WTC11 (cell line): ENCODE data around the gene CRACR2B. TPM values are rescaled to one million over a fixed set of nuclear protein-coding genes. Genes with fewer than 3 reads are reported as not detected.

ENCODE experiments used
- ATAC-seq: fragments of 200-7000 bp; cut with Tn5 transposase; 2 replicates; pipeline ENCODE4 v1.10.0; 2021; ENCODE audit warnings: mild to moderate bottlenecking, moderate library complexity
- CTCF ChIA-PET: fragments of 300-600 bp; sonication (Branson Sonifier 250); formaldehyde crosslinking; loops from one replicate; lab custom pipeline; 2021; ENCODE audit warnings: antibody characterized with exemption; lab: Charles Lee
- POLR2A ChIA-PET: fragments of 350-600 bp; sonication (Branson Sonifier 250); formaldehyde crosslinking; loops from one replicate; lab custom pipeline; 2021; ENCODE audit warnings: antibody characterized with exemption; lab: Charles Lee
- DNase-seq: peaks from one replicate; pipeline ENCODE4 v3.0.0; 2021; ENCODE audit warnings: low spot score
- H3K27ac Mint-ChIP-seq: 2 replicates; pipeline ENCODE4 v1.8.0; 2021; ENCODE audit warnings: mixed read lengths
- H3K27me3 Mint-ChIP-seq: 2 replicates; pipeline ENCODE4 v1.8.0; 2021; ENCODE audit warnings: low read depth, mild to moderate bottlenecking, moderate library complexity, mixed read lengths
- H3K36me3 Mint-ChIP-seq: 2 replicates; pipeline ENCODE4 v1.8.0; 2021; ENCODE audit warnings: mixed read lengths
- H3K4me1 Mint-ChIP-seq: 2 replicates; pipeline ENCODE4 v1.8.0; 2022; ENCODE audit warnings: mixed read lengths
- H3K4me3 Mint-ChIP-seq: 2 replicates; pipeline ENCODE4 v1.8.0; 2021; ENCODE audit warnings: mild to moderate bottlenecking, moderate library complexity, mixed read lengths
- H3K9me3 Mint-ChIP-seq: 2 replicates; pipeline ENCODE4 v1.8.0; 2021; ENCODE audit warnings: mixed read lengths
- AR ChIP-seq: fragments of 250-450 bp; sonication (Bioruptor Pico); IDR thresholded peaks from 2 replicates; pipeline ENCODE4 v1.9.0; 2021; ENCODE audit warnings: mild to moderate bottlenecking
- ARID4B ChIP-seq: sonication (generic); formaldehyde crosslinking; IDR thresholded peaks from 2 replicates; pipeline ENCODE4 v1.8.0; 2023; ENCODE audit warnings: missing genetic modification reagents, mild to moderate bottlenecking, borderline replicate concordance
- CDX4 ChIP-seq: fragments of 250-450 bp; sonication (Bioruptor Pico); IDR thresholded peaks from 2 replicates; pipeline ENCODE4 v1.9.0; 2021; ENCODE audit warnings: moderate library complexity, mild to moderate bottlenecking, inconsistent platforms, borderline replicate concordance
- E2F1 ChIP-seq: sonication (generic); formaldehyde crosslinking; IDR thresholded peaks from 2 replicates; pipeline ENCODE4 v1.8.0; 2022; ENCODE audit warnings: mild to moderate bottlenecking, missing genetic modification reagents
- FOXP1 ChIP-seq: sonication (generic); formaldehyde crosslinking; IDR thresholded peaks from 2 replicates; pipeline ENCODE4 v1.8.0; 2022; ENCODE audit warnings: missing genetic modification reagents, mild to moderate bottlenecking, moderate library complexity, borderline replicate concordance
- HMGA2 ChIP-seq: fragments of 250-450 bp; sonication (Bioruptor Pico); IDR thresholded peaks from 2 replicates; pipeline ENCODE4 v1.4.0; 2021; ENCODE audit warnings: mild to moderate bottlenecking, moderate library complexity
- MAX ChIP-seq: sonication (generic); formaldehyde crosslinking; IDR thresholded peaks from 2 replicates; pipeline ENCODE4 v1.8.0; 2022; ENCODE audit warnings: mild to moderate bottlenecking, missing genetic modification reagents
- MLX ChIP-seq: sonication (generic); formaldehyde crosslinking; IDR thresholded peaks from 2 replicates; pipeline ENCODE4 v1.8.1; 2023; ENCODE audit warnings: mild to moderate bottlenecking, missing genetic modification reagents, moderate library complexity
- NR2C2 ChIP-seq: sonication (generic); formaldehyde crosslinking; IDR thresholded peaks from 2 replicates; pipeline ENCODE4 v1.8.0; 2022; ENCODE audit warnings: mild to moderate bottlenecking, missing genetic modification reagents
- OVOL2 ChIP-seq: fragments of 250-450 bp; sonication (Bioruptor Pico); IDR thresholded peaks from 2 replicates; pipeline ENCODE4 v1.9.0; 2021; ENCODE audit warnings: mild to moderate bottlenecking, borderline replicate concordance
- PRRX2 ChIP-seq: fragments of 250-450 bp; sonication (Bioruptor Pico); IDR thresholded peaks from 2 replicates; pipeline ENCODE4 v1.8.0; 2021; ENCODE audit warnings: mild to moderate bottlenecking
- SP1 ChIP-seq: sonication (generic); formaldehyde crosslinking; conservative IDR thresholded peaks from 2 replicates; pipeline ENCODE4 v1.8.1; 2022; ENCODE audit warnings: missing genetic modification reagents
- STAT6 ChIP-seq: sonication (generic); formaldehyde crosslinking; conservative IDR thresholded peaks from 2 replicates; pipeline ENCODE4 v1.8.1; 2023; ENCODE audit warnings: mild to moderate bottlenecking, low read depth, missing genetic modification reagents, moderate library complexity
- TEAD1 ChIP-seq: sonication (generic); formaldehyde crosslinking; IDR thresholded peaks from 2 replicates; pipeline ENCODE4 v1.8.0; 2022; ENCODE audit warnings: mild to moderate bottlenecking, missing genetic modification reagents
- TP53 ChIP-seq: sonication (generic); formaldehyde crosslinking; IDR thresholded peaks from 2 replicates; pipeline ENCODE4 v1.8.1; 2023; ENCODE audit warnings: mild to moderate bottlenecking, missing genetic modification reagents
- ZBTB43 ChIP-seq: sonication (generic); formaldehyde crosslinking; IDR thresholded peaks from 2 replicates; pipeline ENCODE4 v1.8.1; 2023; ENCODE audit warnings: mild to moderate bottlenecking, missing genetic modification reagents
- ZMAT4 ChIP-seq: fragments of 250-450 bp; sonication (Bioruptor Pico); IDR thresholded peaks from 2 replicates; pipeline ENCODE4 v1.9.0; 2021; ENCODE audit warnings: mild to moderate bottlenecking
- ZNF121 ChIP-seq: sonication (generic); formaldehyde crosslinking; IDR thresholded peaks from 2 replicates; pipeline ENCODE4 v1.8.0; 2023; ENCODE audit warnings: missing genetic modification reagents
- ZNF138 ChIP-seq: sonication (generic); formaldehyde crosslinking; conservative IDR thresholded peaks from 2 replicates; pipeline ENCODE4 v1.8.1; 2022; ENCODE audit warnings: mild to moderate bottlenecking, moderate library complexity, missing genetic modification reagents
- ZNF263 ChIP-seq: sonication (generic); formaldehyde crosslinking; IDR thresholded peaks from 2 replicates; pipeline ENCODE4 v1.8.1; 2022; ENCODE audit warnings: low read depth, mild to moderate bottlenecking, moderate library complexity, missing genetic modification reagents
- ZNF317 ChIP-seq: sonication (generic); formaldehyde crosslinking; IDR thresholded peaks from 2 replicates; pipeline ENCODE4 v1.8.1; 2023; ENCODE audit warnings: low read depth, mild to moderate bottlenecking, moderate library complexity, missing genetic modification reagents, borderline replicate concordance
- ZNF416 ChIP-seq: fragments of 250-450 bp; sonication (Bioruptor Pico); IDR thresholded peaks from 2 replicates; pipeline ENCODE4 v1.9.0; 2021; ENCODE audit warnings: mild to moderate bottlenecking, inconsistent platforms
- total RNA-seq: library from RNA; stranded (reverse); gene quantifications from 3 replicates; pipeline ENCODE4 v1.2.3, GENCODE V29; 2021

The CRACR2B gene
- total RNA-seq, 1 experiment from 2014 or later = 46.5 TPM

GRCh38 chr11:809287-810039 lies 18.3 kb upstream of the CRACR2B start, which contains the start of gene RPLP2:
Gene RPLP2, plus strand, starts transcription at chr11:809967. Its CDS starts 268 bp downstream, at chr11:810235.
- Mint-ChIP-seq H3K27me3 (no peaks in the 10 kb centered on the region), H3K36me3 (peaks cover 28% of the 10 kb centered on the region), H3K9me3 (no peaks in the 10 kb centered on the region), H3K4me1 (peaks cover 40% of the 10 kb centered on the region), H3K27ac (peak within 1 kb of the TSS; percentile 97), H3K4me3 (peak within 1 kb of the TSS; percentile 92)
- DNase-seq (peak; percentile 97), ATAC-seq (peak; percentile 66)
- ChIA-PET CTCF (interaction anchor here (0.8 to 2.2 kb wide), 6 partner anchors 11 to 255 kb away, joined by 3 to 13 read pairs (median 5); no protein-coding TSS in a partner anchor), POLR2A (interaction anchor here (0.6 to 2.0 kb wide), 7 partner anchors 10 to 26 kb away, joined by 3 to 18 read pairs (median 4); partner anchors contain the start of genes CD151, CRACR2B and PNPLA2)
- TF ChIP-seq ZNF317 (CRISPR knock-in tag) (no peak), OVOL2 (CRISPR knock-in tag) (no peak), MAX (CRISPR knock-in tag) (peak; percentile 92), HMGA2 (CRISPR knock-in tag) (no peak), E2F1 (CRISPR knock-in tag) (no peak), TP53 (CRISPR knock-in tag) (no peak), MLX (CRISPR knock-in tag) (no peak), ZNF121 (no peak), TEAD1 (0 out of 2 replicates have a peak, but pooled peaks have one; percentile 65), STAT6 (CRISPR knock-in tag) (no peak), PRRX2 (CRISPR knock-in tag) (no peak), ZNF416 (CRISPR knock-in tag) (no peak), CDX4 (CRISPR knock-in tag) (no peak), AR (no peak), ZNF263 (CRISPR knock-in tag) (no peak), FOXP1 (CRISPR knock-in tag) (peak; percentile 90), NR2C2 (CRISPR knock-in tag) (0 out of 2 replicates have a peak, but pooled peaks have one; percentile 55), SP1 (CRISPR knock-in tag) (peak; percentile 95), ZMAT4 (CRISPR knock-in tag) (no peak), ARID4B (CRISPR knock-in tag) (peak; percentile 91), ZBTB43 (CRISPR knock-in tag) (0 out of 2 replicates have a peak, but pooled peaks have one; percentile 81), ZNF138 (CRISPR knock-in tag) (no peak)
